ENCODE data around the gene SGF29. TPM values are rescaled to one million over a fixed set of nuclear protein-coding genes. Genes with fewer than 3 reads are reported as not detected.

SGF29 gene
- total and polyA plus RNA-seq, 2 of the 8 experiments (the other 6 are each of a cell fraction or from before 2014, with no cell fraction given), result 3.1 to 22.7 TPM

DNA sequence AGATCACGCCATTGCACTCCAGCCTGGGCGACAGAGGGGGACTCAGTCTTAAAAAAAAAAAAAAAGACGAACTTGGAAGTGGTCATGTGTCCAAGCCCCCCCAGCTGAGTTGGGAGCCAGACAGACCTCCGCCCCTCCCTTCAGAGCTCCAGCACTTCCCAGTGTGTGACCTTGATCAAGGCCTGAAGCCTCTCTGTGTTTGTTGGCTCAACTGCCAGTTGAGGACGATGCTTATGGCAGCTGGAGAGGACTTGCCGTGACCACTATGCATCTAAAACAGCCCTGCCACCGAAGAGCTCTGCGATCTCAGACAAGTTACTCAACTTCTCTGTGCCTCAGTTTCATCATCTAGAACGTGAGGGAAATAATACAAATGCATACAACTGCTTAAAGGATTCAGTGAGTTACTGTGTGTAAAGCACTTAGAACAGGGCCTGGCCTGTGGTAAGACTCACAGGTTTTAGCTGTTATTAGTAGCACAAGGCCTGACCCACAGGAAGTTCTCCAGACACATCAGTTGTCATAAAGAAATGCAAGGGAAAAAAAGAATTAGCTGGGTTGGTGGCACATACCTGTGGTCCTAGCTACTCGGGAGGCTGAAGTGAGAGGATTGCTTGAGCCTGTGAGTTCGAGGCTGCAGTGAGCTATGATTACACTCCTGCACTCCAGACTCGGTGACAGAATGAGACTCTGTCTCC, 40.1 kb upstream of the SGF29 start (continued):
- no peak for TF ChIP-seq CBX5 (IDR thresholded peaks at IDR 0.05; ENCODE audit: low read depth, low read length)

Measured in H1 (cell line).